Pancreas (tissue), 10 donors: ENCODE results near the gene LINGO3. TPM values are rescaled to one million over a fixed set of nuclear protein-coding genes. Genes with fewer than 3 reads are reported as not detected.

ENCODE experiments used
- ATAC-seq, 4 donors: fragments of 200-7000 bp; cut with Tn5 transposase; one replicate each; pipeline versions ENCODE4 v1.8.0 to v1.9.1; 2020; ENCODE audit warnings: mild to moderate bottlenecking in 4 of 4, moderate library complexity in 4 of 4
- DNase-seq, 6 donors: peaks; one replicate each; pipeline ENCODE4 v3.0.0-alpha.2; 2020
- FAIRE-seq: peaks from 2 replicates; lab custom pipeline; 2012; peaks lifted over from hg19 to GRCh38; lab: Jason Lieb, UNC
- H3K27ac ChIP-seq, 4 donors: fragments of 200-600 bp; sonication (generic); 1 replicate in 3 of 4; 2 replicates in 1 of 4; pipeline versions ENCODE4 v1.5.0 to v1.8.0; 2020
- H3K27me3 ChIP-seq, 4 donors: fragments of 200-600 bp; one replicate each; pipeline ENCODE4 v1.8.0; 2021
- H3K36me3 ChIP-seq, 3 donors: fragments of 200-600 bp; sonication (generic) in 1 of 3; one replicate each; pipeline versions ENCODE4 v1.5.0 to v1.8.0; 2020 to 2021
- H3K4me1 ChIP-seq, 3 donors: fragments of 200-600 bp; one replicate each; pipeline ENCODE4 v1.8.0; 2021
- H3K4me3 ChIP-seq, 4 donors: fragments of 200-600 bp; sonication (generic) in 2 of 4; one replicate each; pipeline versions ENCODE4 v1.5.0 to v1.8.0; 2020 to 2021
- H3K9me3 ChIP-seq, 4 donors: fragments of 200-600 bp; one replicate each; pipeline ENCODE4 v1.8.0; 2021
- WGBS, 2 donors: extraction: QIAGEN DNeasy Blood & Tissue Kit; methylation state at CpG; one replicate each; pipeline ENCODE4 v1.1.7; 2013; 5-methylcytosine and 5-hydroxymethylcytosine counted together
- intact Hi-C, 3 donors: fragments of 100-400 bp; cut with DNase I; formaldehyde crosslinking; loops; one replicate each; pipeline versions ENCODE4 v1.11.1 to v1.14.2; 2022
- polyA plus RNA-seq, 2 donors: library from polyadenylated mRNA; stranded (reverse); fragments of 200-250 nt; gene quantifications; one replicate each; pipeline ENCODE4 v1.2.3, GENCODE V29; 2013
- total RNA-seq, 6 donors: library from RNA; stranded (reverse); fragmentation: NEBNext Ultra II Directional in 4 of 6; extraction: Animal tissue kit (Norgen Biotek cat#: 25700) in 4 of 6; gene quantifications; one replicate each; pipeline versions ENCODE4 v1.2.1 to v1.2.4, GENCODE V29; 2021 to 2023
- TF ChIP-seq, protein P1 (sequence below), 4 donors: fragments of 200-600 bp; sonication (generic) in 3 of 4; IDR thresholded peaks; one replicate each; pipeline versions ENCODE4 v1.5.0 to v1.8.0; 2021; ENCODE audit warnings: antibody characterized with exemption in 4 of 4
- donor health status: healthy with polysubstance abuse.
- donor health status: DM: no; HTN: no; CAD: no; lungs with moderate emphysema.
- donor health status: DM: no; HTN: no; CAD: no.
- donor health status: control.
- donor health status: control.
- donor health status: Bipolar disorder and iron deficiency.
- donor health status: DM: yes; HTN: yes; CAD: no.
- donor health status: DM: no; HTN: no; CAD: no.
- donor health status: DM: no; HTN: no; CAD: no.
- donor health status: DM: yes; HTN: yes; CAD: no.

The LINGO3 gene
- total and polyA plus RNA-seq, 8 donors = 0.05 to 1.5 (median 0.16) TPM; not detected in 5

DNA sequence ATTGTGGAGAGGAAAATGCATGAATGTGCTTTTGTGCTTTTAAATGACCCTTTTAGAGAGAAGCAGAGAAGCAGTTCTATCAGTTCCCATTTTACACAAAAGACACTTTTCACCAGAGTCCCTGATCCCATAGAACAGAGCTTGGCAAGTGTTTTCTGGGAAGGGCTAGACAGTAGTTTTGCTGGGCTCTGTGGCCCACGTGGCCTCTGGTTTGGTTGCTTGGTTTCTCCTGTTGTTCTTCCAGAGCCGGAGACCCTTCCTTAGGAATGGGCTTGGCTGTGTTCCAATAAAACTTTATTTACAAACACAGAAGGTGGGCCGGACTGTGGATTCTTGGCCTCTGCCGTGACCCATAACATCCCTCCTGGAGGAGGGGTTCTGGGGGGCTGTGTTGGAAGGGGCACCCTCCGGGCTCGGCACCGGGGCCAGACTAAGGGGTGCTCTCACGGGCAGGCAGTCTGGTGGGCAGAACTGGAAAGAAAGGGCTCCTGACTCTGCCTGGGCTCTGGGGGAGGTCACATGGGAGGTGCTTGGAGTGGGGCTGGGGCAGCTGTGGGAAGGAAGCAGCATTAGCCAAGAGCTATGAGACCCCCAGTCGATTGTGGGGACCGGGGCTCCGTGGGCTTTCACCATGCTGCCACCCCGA is 23.8 kb upstream of the LINGO3 start:
- peak in 2 of 6 donors; percentile 25 to 68 for DNase-seq
- intact Hi-C loops = no loop called here
- Histone ChIP-seq H3K36me3 (no peaks in the 10 kb centered on the region), H3K4me1 (peaks cover 33 to 55% (median 42%) of the 10 kb centered on the region in 3 donors), H3K9me3 (no peaks in the 10 kb centered on the region), H3K27ac (peak overlapping the region; percentile 34 to 72 (median 62)), H3K4me3 (no peak overlapping the region), H3K27me3 (no peaks in the 10 kb centered on the region)
- 65 to 77% methylated on average over 12 of the region's 12 CpGs for WGBS, 2 donors
- no peak for ATAC-seq
- TF ChIP-seq, protein P1, sequence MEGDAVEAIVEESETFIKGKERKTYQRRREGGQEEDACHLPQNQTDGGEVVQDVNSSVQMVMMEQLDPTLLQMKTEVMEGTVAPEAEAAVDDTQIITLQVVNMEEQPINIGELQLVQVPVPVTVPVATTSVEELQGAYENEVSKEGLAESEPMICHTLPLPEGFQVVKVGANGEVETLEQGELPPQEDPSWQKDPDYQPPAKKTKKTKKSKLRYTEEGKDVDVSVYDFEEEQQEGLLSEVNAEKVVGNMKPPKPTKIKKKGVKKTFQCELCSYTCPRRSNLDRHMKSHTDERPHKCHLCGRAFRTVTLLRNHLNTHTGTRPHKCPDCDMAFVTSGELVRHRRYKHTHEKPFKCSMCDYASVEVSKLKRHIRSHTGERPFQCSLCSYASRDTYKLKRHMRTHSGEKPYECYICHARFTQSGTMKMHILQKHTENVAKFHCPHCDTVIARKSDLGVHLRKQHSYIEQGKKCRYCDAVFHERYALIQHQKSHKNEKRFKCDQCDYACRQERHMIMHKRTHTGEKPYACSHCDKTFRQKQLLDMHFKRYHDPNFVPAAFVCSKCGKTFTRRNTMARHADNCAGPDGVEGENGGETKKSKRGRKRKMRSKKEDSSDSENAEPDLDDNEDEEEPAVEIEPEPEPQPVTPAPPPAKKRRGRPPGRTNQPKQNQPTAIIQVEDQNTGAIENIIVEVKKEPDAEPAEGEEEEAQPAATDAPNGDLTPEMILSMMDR (IDR thresholded peaks at IDR 0.05) = no peak
- no peak for FAIRE-seq

GRCh38 chr19:2330632-2331284 is 22.8 kb upstream of the LINGO3 start:
- DNase-seq (peak in 5 of 6 donors; percentile 65 to 79 (median 72)), ATAC-seq (peak; percentile 42 to 69 (median 58)), FAIRE-seq (no peak)
- intact Hi-C loops = no loop called here
- Histone ChIP-seq H3K36me3 (no peaks in the 10 kb centered on the region), H3K9me3 (no peaks in the 10 kb centered on the region), H3K4me3 (no peak overlapping the region), H3K27me3 (no peaks in the 10 kb centered on the region), H3K27ac (peak overlapping the region; percentile 16 to 72 (median 62)), H3K4me1 (peaks cover 35 to 56% (median 42%) of the 10 kb centered on the region in 3 donors)
- WGBS, 2 donors = 23 to 25% methylated on average over 19 to 20 of the region's 20 CpGs
- TF ChIP-seq, protein P1 (IDR thresholded peaks at IDR 0.05) = no peak

- TF ChIP-seq, protein P1 (IDR thresholded peaks at IDR 0.05) = no peak
- Histone ChIP-seq H3K27me3 (no peaks in the 10 kb centered on the region), H3K4me1 (peaks cover 35 to 56% (median 42%) of the 10 kb centered on the region in 3 donors), H3K27ac (peak overlapping the region; percentile 16 to 72 (median 62)), H3K4me3 (no peak overlapping the region), H3K9me3 (no peaks in the 10 kb centered on the region), H3K36me3 (no peaks in the 10 kb centered on the region)
- ATAC-seq (no peak), FAIRE-seq (no peak), DNase-seq (peak in 1 of 6 donors; percentile 62)
- 46 to 57% methylated on average over 10 of the region's 10 CpGs for WGBS, 2 donors
- intact Hi-C loops = no loop called here
Measured at GRCh38 chr19:2330255-2330631, 22.3 kb upstream of the LINGO3 start.

GRCh38 chr19:2329501-2329916 is 21.6 kb upstream of the LINGO3 start:
- TF ChIP-seq, protein P1 (IDR thresholded peaks at IDR 0.05) = no peak
- FAIRE-seq (no peak), ATAC-seq (no peak), DNase-seq (peak in 1 of 6 donors; percentile 45)
- intact Hi-C loops = no loop called here
- peaks cover 35 to 56% (median 42%) of the 10 kb centered on the region in 3 donors for H3K4me1 ChIP-seq
- H3K27ac ChIP-seq = peak overlapping the region in 1 of 4 donors; percentile 70
- H3K4me3 ChIP-seq = peak overlapping the region in 3 of 4 donors; percentile 85 to 99 (median 99)
- no peaks in the 10 kb centered on the region for H3K9me3 ChIP-seq
- no peaks in the 10 kb centered on the region for H3K27me3 ChIP-seq
- WGBS, 2 donors = 46 to 51% methylated on average over 13 of the region's 13 CpGs
- no peaks in the 10 kb centered on the region for H3K36me3 ChIP-seq
